WTC11 (cell line): ENCODE results near the gene LENEP.

Experiments
- ATF1 ChIP-seq: sonication (generic); formaldehyde crosslinking; IDR thresholded peaks from 2 replicates; pipeline ENCODE4 v1.8.1; 2023; ENCODE audit warnings: mild to moderate bottlenecking, moderate library complexity, missing genetic modification reagents
- NR2C2 ChIP-seq: sonication (generic); formaldehyde crosslinking; IDR thresholded peaks from 2 replicates; pipeline ENCODE4 v1.8.0; 2022; ENCODE audit warnings: mild to moderate bottlenecking, missing genetic modification reagents
- SMAD3 ChIP-seq: sonication (generic); formaldehyde crosslinking; IDR thresholded peaks from 2 replicates; pipeline ENCODE4 v1.8.0; 2022; ENCODE audit warnings: missing genetic modification reagents, mild to moderate bottlenecking, borderline replicate concordance
- SMAD4 ChIP-seq: sonication (generic); formaldehyde crosslinking; IDR thresholded peaks from 2 replicates; pipeline ENCODE4 v1.8.0; 2022; ENCODE audit warnings: mild to moderate bottlenecking, missing genetic modification reagents
- SP1 ChIP-seq: sonication (generic); formaldehyde crosslinking; conservative IDR thresholded peaks from 2 replicates; pipeline ENCODE4 v1.8.1; 2022; ENCODE audit warnings: missing genetic modification reagents
- TP53 ChIP-seq: sonication (generic); formaldehyde crosslinking; IDR thresholded peaks from 2 replicates; pipeline ENCODE4 v1.8.1; 2023; ENCODE audit warnings: mild to moderate bottlenecking, missing genetic modification reagents
- TF ChIP-seq, protein P1 (sequence below): fragments of 200-600 bp; IDR thresholded peaks from 2 replicates; pipeline ENCODE4 v1.8.0; 2022; ENCODE audit warnings: antibody characterized with exemption
- TF ChIP-seq, protein P2 (sequence below): sonication (generic); formaldehyde crosslinking; IDR thresholded peaks from 2 replicates; pipeline ENCODE4 v1.8.1; 2023; ENCODE audit warnings: mild to moderate bottlenecking, missing genetic modification reagents
- TF ChIP-seq, protein P3 (sequence below): sonication (generic); formaldehyde crosslinking; IDR thresholded peaks from 2 replicates; pipeline ENCODE4 v1.8.1; 2023; ENCODE audit warnings: mild to moderate bottlenecking, missing genetic modification reagents

DNA sequence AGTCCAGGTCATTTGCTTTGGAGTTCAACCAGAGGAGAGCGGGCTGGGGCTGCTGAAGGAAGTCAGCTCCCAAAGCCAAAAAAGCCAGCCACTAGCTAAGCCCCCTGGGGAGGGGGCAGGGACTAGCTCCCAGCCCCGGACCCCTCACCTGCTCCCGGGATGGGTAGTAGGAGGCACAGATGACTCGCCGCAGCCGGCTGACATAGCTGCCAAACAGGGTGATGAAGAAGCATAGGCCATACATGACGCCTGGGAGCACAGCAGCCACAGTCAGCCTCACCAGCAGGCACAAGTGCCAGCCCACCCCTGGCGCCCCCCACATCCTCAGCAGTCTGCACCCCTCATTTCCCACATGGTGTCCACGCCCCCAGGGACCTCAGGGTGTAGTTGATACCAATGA is 32.8 kb downstream of the LENEP start:
- TF ChIP-seq, protein P1, sequence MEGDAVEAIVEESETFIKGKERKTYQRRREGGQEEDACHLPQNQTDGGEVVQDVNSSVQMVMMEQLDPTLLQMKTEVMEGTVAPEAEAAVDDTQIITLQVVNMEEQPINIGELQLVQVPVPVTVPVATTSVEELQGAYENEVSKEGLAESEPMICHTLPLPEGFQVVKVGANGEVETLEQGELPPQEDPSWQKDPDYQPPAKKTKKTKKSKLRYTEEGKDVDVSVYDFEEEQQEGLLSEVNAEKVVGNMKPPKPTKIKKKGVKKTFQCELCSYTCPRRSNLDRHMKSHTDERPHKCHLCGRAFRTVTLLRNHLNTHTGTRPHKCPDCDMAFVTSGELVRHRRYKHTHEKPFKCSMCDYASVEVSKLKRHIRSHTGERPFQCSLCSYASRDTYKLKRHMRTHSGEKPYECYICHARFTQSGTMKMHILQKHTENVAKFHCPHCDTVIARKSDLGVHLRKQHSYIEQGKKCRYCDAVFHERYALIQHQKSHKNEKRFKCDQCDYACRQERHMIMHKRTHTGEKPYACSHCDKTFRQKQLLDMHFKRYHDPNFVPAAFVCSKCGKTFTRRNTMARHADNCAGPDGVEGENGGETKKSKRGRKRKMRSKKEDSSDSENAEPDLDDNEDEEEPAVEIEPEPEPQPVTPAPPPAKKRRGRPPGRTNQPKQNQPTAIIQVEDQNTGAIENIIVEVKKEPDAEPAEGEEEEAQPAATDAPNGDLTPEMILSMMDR, result no peak
- TF ChIP-seq, protein P2, sequence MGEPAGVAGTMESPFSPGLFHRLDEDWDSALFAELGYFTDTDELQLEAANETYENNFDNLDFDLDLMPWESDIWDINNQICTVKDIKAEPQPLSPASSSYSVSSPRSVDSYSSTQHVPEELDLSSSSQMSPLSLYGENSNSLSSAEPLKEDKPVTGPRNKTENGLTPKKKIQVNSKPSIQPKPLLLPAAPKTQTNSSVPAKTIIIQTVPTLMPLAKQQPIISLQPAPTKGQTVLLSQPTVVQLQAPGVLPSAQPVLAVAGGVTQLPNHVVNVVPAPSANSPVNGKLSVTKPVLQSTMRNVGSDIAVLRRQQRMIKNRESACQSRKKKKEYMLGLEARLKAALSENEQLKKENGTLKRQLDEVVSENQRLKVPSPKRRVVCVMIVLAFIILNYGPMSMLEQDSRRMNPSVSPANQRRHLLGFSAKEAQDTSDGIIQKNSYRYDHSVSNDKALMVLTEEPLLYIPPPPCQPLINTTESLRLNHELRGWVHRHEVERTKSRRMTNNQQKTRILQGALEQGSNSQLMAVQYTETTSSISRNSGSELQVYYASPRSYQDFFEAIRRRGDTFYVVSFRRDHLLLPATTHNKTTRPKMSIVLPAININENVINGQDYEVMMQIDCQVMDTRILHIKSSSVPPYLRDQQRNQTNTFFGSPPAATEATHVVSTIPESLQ (CRISPR knock-in tag), result no peak
- TF ChIP-seq SMAD3 (CRISPR knock-in tag) (no peak), TP53 (CRISPR knock-in tag) (no peak), SP1 (CRISPR knock-in tag) (no peak), SMAD4 (CRISPR knock-in tag) (no peak), ATF1 (no peak), NR2C2 (CRISPR knock-in tag) (no peak)
- TF ChIP-seq, protein P3, sequence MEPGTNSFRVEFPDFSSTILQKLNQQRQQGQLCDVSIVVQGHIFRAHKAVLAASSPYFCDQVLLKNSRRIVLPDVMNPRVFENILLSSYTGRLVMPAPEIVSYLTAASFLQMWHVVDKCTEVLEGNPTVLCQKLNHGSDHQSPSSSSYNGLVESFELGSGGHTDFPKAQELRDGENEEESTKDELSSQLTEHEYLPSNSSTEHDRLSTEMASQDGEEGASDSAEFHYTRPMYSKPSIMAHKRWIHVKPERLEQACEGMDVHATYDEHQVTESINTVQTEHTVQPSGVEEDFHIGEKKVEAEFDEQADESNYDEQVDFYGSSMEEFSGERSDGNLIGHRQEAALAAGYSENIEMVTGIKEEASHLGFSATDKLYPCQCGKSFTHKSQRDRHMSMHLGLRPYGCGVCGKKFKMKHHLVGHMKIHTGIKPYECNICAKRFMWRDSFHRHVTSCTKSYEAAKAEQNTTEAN (CRISPR knock-in tag), result no peak
